Esophagus (tissue), 2 donors: Measurements from ENCODE around the gene CHMP2B. TPM values are rescaled to one million over a fixed set of nuclear protein-coding genes. Genes with fewer than 3 reads are reported as not detected.

Experiments
- H3K27ac ChIP-seq, 2 donors: one replicate each; pipeline ENCODE4 v1.5.1; 2013; ENCODE audit warnings: low read depth in 2 of 2, mild to moderate bottlenecking in 2 of 2, inconsistent platforms in 1 of 2, low read length in 1 of 2, moderate library complexity in 1 of 2
- H3K27me3 ChIP-seq, 2 donors: one replicate each; pipeline ENCODE4 v1.6.1; 2013; ENCODE audit warnings: low read length in 2 of 2, control low read depth in 1 of 2, mild to moderate bottlenecking in 1 of 2; ENCODE audit not compliant: insufficient read depth in 2 of 2, control insufficient read depth in 1 of 2
- H3K36me3 ChIP-seq, 2 donors: one replicate each; pipeline ENCODE4 v1.6.1; 2013; ENCODE audit warnings: low read length in 1 of 2; ENCODE audit not compliant: control insufficient read depth in 2 of 2, insufficient read depth in 2 of 2
- H3K4me1 ChIP-seq, 2 donors: one replicate each; pipeline ENCODE4 v1.6.1; 2013; ENCODE audit warnings: low read length in 1 of 2; ENCODE audit not compliant: control insufficient read depth in 2 of 2, insufficient read depth in 2 of 2
- H3K4me3 ChIP-seq, 2 donors: one replicate each; pipeline ENCODE4 v1.5.1; 2013; ENCODE audit warnings: low read length in 2 of 2, mild to moderate bottlenecking in 2 of 2, low read depth in 1 of 2, moderate library complexity in 1 of 2
- H3K9me3 ChIP-seq, 2 donors: one replicate each; pipeline ENCODE4 v1.6.1; 2013; ENCODE audit warnings: mild to moderate bottlenecking in 2 of 2, low read depth in 1 of 2, low read length in 1 of 2, moderate library complexity in 1 of 2; ENCODE audit not compliant: control insufficient read depth in 2 of 2, insufficient read depth in 1 of 2
- WGBS, 2 donors: extraction: QIAGEN DNeasy Blood & Tissue Kit; methylation state at CpG; one replicate each; pipeline ENCODE4 v1.1.7; 2013; 5-methylcytosine and 5-hydroxymethylcytosine counted together
- polyA plus RNA-seq, 2 donors: library from polyadenylated mRNA; stranded (reverse); fragments of 200-250 nt; gene quantifications; one replicate each; pipeline ENCODE4 v1.2.3, GENCODE V29; 2013
- donor health status: healthy with polysubstance abuse.
- donor health status: Bipolar disorder and iron deficiency.

CHMP2B gene
- 10 to 100 TPM; 28.4 to 30.6 TPM for polyA plus RNA-seq

DNA sequence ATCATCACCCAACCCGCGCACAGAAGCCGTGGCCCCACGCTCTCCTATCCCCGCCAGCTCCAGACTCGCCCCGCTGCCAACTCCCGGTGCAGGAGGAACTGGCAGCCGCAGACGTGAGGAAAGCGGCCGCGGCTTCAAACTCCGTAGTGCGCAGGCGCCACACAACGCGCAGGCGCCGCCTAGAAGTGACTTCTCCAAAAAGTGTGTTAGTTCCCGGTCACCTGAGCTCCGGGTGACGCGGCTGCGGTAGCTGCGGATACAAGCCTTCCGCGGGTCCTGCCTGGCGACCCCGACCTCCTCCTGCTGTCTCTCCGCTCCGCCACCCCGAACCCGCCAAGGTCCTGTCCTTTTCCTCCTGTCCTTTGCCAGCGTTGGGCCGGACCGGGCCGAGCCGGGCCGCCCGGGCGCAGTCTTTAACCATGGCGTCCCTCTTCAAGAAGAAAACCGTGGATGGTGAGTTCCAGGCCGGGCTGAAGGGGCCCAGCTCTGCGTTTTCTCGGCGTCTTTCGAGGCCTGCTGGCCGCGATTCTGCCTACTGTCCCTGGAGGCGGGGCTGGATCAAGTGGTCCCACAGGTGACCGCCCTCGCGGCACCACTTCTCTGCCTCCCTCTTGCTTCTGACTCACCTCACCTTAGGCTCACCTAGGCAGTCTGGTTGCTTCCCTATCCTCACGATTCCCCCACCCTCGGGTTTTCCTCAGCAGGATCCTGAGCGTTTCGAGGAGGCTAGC, at the start of gene CHMP2B:
TSS of gene CHMP2B (plus strand) at position 206 of the 731 bp plus-strand sequence. CDS start at position 420, 214 bp downstream.
- no peaks in the 10 kb centered on the region for H3K4me1 ChIP-seq
- 0% methylated on average over 59 of the region's 59 CpGs for WGBS, 2 donors
- H3K27me3 ChIP-seq = no peaks in the 10 kb centered on the region
- H3K27ac ChIP-seq = peak within 1 kb of the TSS; percentile 98 to 99
- peak within 1 kb of the TSS; percentile 93 to 95 for H3K4me3 ChIP-seq
- H3K9me3 ChIP-seq = no peaks in the 10 kb centered on the region
- no peaks in the 10 kb centered on the region for H3K36me3 ChIP-seq

GRCh38 chr3:87179642-87180041, 47.5 kb upstream of the CHMP2B start:
- H3K4me1 ChIP-seq = no peaks in the 10 kb centered on the region

GRCh38 chr3:87181551-87181950, 45.6 kb upstream of the CHMP2B start:
- H3K27me3 ChIP-seq = no peaks in the 10 kb centered on the region
- no peaks in the 10 kb centered on the region for H3K9me3 ChIP-seq
- H3K27ac ChIP-seq = no peak overlapping the region
- H3K4me1 ChIP-seq = no peaks in the 10 kb centered on the region
- H3K36me3 ChIP-seq = no peaks in the 10 kb centered on the region
- H3K4me3 ChIP-seq = no peak overlapping the region

More at GRCh38 chr3:87179642-87180041, 47.5 kb upstream of the CHMP2B start:
- Histone ChIP-seq H3K9me3 (no peaks in the 10 kb centered on the region), H3K36me3 (no peaks in the 10 kb centered on the region), H3K27me3 (no peaks in the 10 kb centered on the region), H3K27ac (no peak overlapping the region), H3K4me3 (no peak overlapping the region)

- Histone ChIP-seq H3K4me1 (no peaks in the 10 kb centered on the region), H3K27ac (no peak overlapping the region), H3K9me3 (no peaks in the 10 kb centered on the region), H3K4me3 (no peak overlapping the region), H3K27me3 (no peaks in the 10 kb centered on the region), H3K36me3 (no peaks in the 10 kb centered on the region)
- 33 to 43% methylated on average over 2 of the region's 2 CpGs for WGBS, 2 donors
Measured at GRCh38 chr3:87182023-87182422, 45.1 kb upstream of the CHMP2B start.

GRCh38 chr3:87186608-87187159, 40.4 kb upstream of the CHMP2B start:
- Histone ChIP-seq H3K4me1 (no peaks in the 10 kb centered on the region), H3K4me3 (no peak overlapping the region), H3K27ac (no peak overlapping the region), H3K27me3 (no peaks in the 10 kb centered on the region), H3K9me3 (no peaks in the 10 kb centered on the region), H3K36me3 (no peaks in the 10 kb centered on the region)
- 66 to 71% methylated on average over 2 of the region's 2 CpGs for WGBS, 2 donors

- 44 to 52% methylated on average over 2 of the region's 2 CpGs for WGBS, 2 donors
- H3K9me3 ChIP-seq = peaks cover 2 to 6% of the 10 kb centered on the region in 2 donors
- H3K36me3 ChIP-seq = no peaks in the 10 kb centered on the region
- H3K27me3 ChIP-seq = peaks cover 0 to 2% of the 10 kb centered on the region in 2 donors
- H3K4me1 ChIP-seq = no peaks in the 10 kb centered on the region
- no peak overlapping the region for H3K4me3 ChIP-seq
- no peak overlapping the region for H3K27ac ChIP-seq
Measured at GRCh38 chr3:87191175-87191574, 35.9 kb upstream of the CHMP2B start.

DNA sequence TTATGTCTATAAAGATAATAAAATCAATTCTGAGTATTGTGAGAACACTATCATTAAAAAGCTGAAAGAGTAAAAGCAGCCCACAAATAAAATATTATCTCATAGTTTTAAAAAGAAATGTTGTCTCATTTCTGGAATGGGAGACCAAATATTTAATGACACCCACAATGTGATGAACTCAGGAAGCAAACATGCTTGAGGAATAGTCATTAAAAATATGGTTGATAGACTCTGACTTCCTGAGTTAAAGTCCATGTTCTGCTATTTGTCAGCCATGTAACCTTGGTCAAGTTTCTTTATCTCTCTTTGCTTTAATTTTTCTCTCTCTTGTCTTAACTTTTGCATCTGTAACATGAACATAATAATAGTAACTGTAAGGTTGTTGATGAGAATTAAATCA, 35.5 kb upstream of the CHMP2B start:
- no peak overlapping the region for H3K4me3 ChIP-seq
- no peaks in the 10 kb centered on the region for H3K36me3 ChIP-seq
- no peak overlapping the region for H3K27ac ChIP-seq
- peaks cover 0 to 2% of the 10 kb centered on the region in 2 donors for H3K27me3 ChIP-seq
- H3K9me3 ChIP-seq = peaks cover 2 to 6% of the 10 kb centered on the region in 2 donors
- H3K4me1 ChIP-seq = no peaks in the 10 kb centered on the region

DNA sequence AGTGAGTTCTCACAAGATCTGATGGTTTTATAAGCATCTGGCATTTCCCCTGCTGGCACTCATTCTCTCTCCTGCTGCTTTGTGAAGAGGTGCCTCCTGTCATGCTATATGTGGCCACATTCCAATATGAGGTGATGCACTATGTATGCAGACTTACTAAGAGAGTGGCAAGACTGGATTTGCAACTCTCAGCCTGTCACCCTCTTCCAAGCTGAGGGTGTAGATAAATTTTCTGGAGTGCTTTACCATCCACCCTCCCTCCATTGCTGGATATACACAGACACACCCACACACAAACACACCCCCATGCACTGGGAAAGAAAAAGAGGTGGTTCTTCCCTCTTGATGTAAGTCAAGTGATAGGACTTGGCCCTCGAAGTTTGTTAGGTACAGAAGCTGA, 30.2 kb upstream of the CHMP2B start:
- H3K4me3 ChIP-seq = no peak overlapping the region
- H3K9me3 ChIP-seq = peaks cover 2 to 6% of the 10 kb centered on the region in 2 donors
- 29 to 33% methylated on average over 1 of the region's 1 CpG for WGBS, 2 donors
- no peaks in the 10 kb centered on the region for H3K36me3 ChIP-seq
- H3K27me3 ChIP-seq = peaks cover 0 to 2% of the 10 kb centered on the region in 2 donors
- peaks cover 0 to 4% of the 10 kb centered on the region in 2 donors for H3K4me1 ChIP-seq
- H3K27ac ChIP-seq = no peak overlapping the region

DNA sequence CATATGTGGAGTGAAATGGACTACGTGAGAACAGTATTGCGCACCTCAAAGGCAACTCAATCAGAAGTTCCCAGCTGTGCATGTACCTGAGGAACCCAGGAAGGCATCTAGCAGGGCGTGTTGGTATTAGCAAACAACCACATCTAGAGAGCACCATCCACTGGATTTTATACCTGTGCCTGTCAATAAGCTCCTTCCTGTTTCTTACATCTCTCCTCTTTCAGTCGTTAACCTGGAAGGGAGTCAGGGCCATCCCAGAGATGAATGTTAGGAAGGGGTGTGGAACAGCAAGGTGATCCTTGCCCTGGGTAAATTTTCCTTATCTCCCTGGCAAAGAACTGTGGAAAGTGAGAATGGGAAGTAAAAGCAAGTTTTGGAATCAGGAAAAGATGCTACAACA, 29.6 kb upstream of the CHMP2B start:
- no peak overlapping the region for H3K27ac ChIP-seq
- peaks cover 2 to 6% of the 10 kb centered on the region in 2 donors for H3K9me3 ChIP-seq
- peaks cover 0 to 2% of the 10 kb centered on the region in 2 donors for H3K27me3 ChIP-seq
- no peaks in the 10 kb centered on the region for H3K36me3 ChIP-seq
- peaks cover 0 to 4% of the 10 kb centered on the region in 2 donors for H3K4me1 ChIP-seq
- no peak overlapping the region for H3K4me3 ChIP-seq
- WGBS, 2 donors = 75 to 82% methylated on average over 4 of the region's 4 CpGs

- H3K9me3 ChIP-seq = peaks cover 2 to 6% of the 10 kb centered on the region in 2 donors
- no peak overlapping the region for H3K4me3 ChIP-seq
- H3K36me3 ChIP-seq = no peaks in the 10 kb centered on the region
- H3K27me3 ChIP-seq = peaks cover 0 to 2% of the 10 kb centered on the region in 2 donors
- H3K4me1 ChIP-seq = peaks cover 0 to 4% of the 10 kb centered on the region in 2 donors
- no peak overlapping the region for H3K27ac ChIP-seq
Measured at GRCh38 chr3:87198774-87199173, 28.3 kb upstream of the CHMP2B start.
